Liver (tissue), 9 donors: Measurements from ENCODE around the gene DOK6. TPM values are rescaled to one million over a fixed set of nuclear protein-coding genes. Genes with fewer than 3 reads are reported as not detected.

Source experiments
- DNase-seq: peaks from one replicate; pipeline ENCODE4 v3.0.0-alpha.2; 2017; ENCODE audit warnings: low spot score
- H3K27ac ChIP-seq, 2 donors: one replicate each; pipeline ENCODE4 v1.7.0; 2013; ENCODE audit warnings: inconsistent platforms in 2 of 2, low read length in 2 of 2, control low read depth in 1 of 2, low read depth in 1 of 2, mild to moderate bottlenecking in 1 of 2
- H3K27me3 ChIP-seq, 4 donors: one replicate each; pipeline versions ENCODE4 v1.6.1 to v1.7.0; 2013; ENCODE audit warnings: low read length in 3 of 4, inconsistent platforms in 1 of 4, mild to moderate bottlenecking in 1 of 4, moderate library complexity in 1 of 4; ENCODE audit not compliant: control insufficient read depth in 4 of 4, insufficient read depth in 4 of 4
- H3K36me3 ChIP-seq, 4 donors: one replicate each; pipeline versions ENCODE4 v1.6.1 to v1.7.0; 2013; ENCODE audit warnings: low read length in 3 of 4, mild to moderate bottlenecking in 3 of 4, low read depth in 1 of 4, moderate library complexity in 1 of 4; ENCODE audit not compliant: control insufficient read depth in 4 of 4, insufficient read depth in 3 of 4
- H3K4me1 ChIP-seq, 4 donors: one replicate each; pipeline versions ENCODE4 v1.6.1 to v1.7.0; 2013; ENCODE audit warnings: low read length in 3 of 4, mild to moderate bottlenecking in 3 of 4, moderate library complexity in 1 of 4; ENCODE audit not compliant: control insufficient read depth in 4 of 4, insufficient read depth in 4 of 4
- H3K4me3 ChIP-seq, 3 donors: one replicate each; pipeline versions ENCODE4 v1.6.1 to v1.7.0; 2013; ENCODE audit warnings: low read length in 3 of 3, control low read depth in 1 of 3, low read depth in 1 of 3, mild to moderate bottlenecking in 1 of 3
- H3K9ac ChIP-seq, 2 donors: one replicate each; pipeline ENCODE4 v1.7.0; 2013; ENCODE audit warnings: low read length in 2 of 2, mild to moderate bottlenecking in 2 of 2, moderate library complexity in 2 of 2, control low read depth in 1 of 2, low read depth in 1 of 2
- H3K9me3 ChIP-seq, 4 donors: one replicate each; pipeline versions ENCODE4 v1.6.1 to v1.7.0; 2013; ENCODE audit warnings: low read length in 3 of 4; ENCODE audit not compliant: control insufficient read depth in 4 of 4
- CTCF ChIP-seq: fragments of 150-350 bp; IDR thresholded peaks from 2 replicates; pipeline ENCODE4 v1.5.1; 2017; ENCODE audit warnings: improper control_type of control experiment, low read depth, low read length; ENCODE audit not compliant: missing input control
- EGR1 ChIP-seq, 2 donors: IDR thresholded peaks; 2 replicates each; pipeline ENCODE4 v1.6.1; 2016 to 2018; ENCODE audit warnings: antibody characterized with exemption in 2 of 2, low read depth in 2 of 2
- FOXA1 ChIP-seq: IDR thresholded peaks from 2 replicates; pipeline ENCODE4 v1.6.1; 2016; ENCODE audit warnings: antibody characterized with exemption
- FOXA2 ChIP-seq: IDR thresholded peaks from 2 replicates; pipeline ENCODE4 v1.6.1; 2016; ENCODE audit warnings: antibody characterized with exemption
- GABPA ChIP-seq, 2 donors: IDR thresholded peaks in 1 of 2; conservative IDR thresholded peaks in 1 of 2; 2 replicates each; pipeline ENCODE4 v1.6.1; 2016; ENCODE audit warnings: antibody characterized with exemption in 2 of 2, mild to moderate bottlenecking in 1 of 2, moderate library complexity in 1 of 2
- HNF4A ChIP-seq, 2 donors: conservative IDR thresholded peaks; 2 replicates each; pipeline ENCODE4 v1.6.1; 2016; ENCODE audit warnings: antibody characterized with exemption in 2 of 2, mild to moderate bottlenecking in 2 of 2
- HNF4G ChIP-seq: IDR thresholded peaks from 2 replicates; pipeline ENCODE4 v1.6.1; 2016; ENCODE audit warnings: antibody characterized with exemption
- JUND ChIP-seq, 2 donors: IDR thresholded peaks; 2 replicates each; pipeline ENCODE4 v1.6.1; 2016; ENCODE audit warnings: antibody characterized with exemption in 2 of 2
- NR2F2 ChIP-seq: IDR thresholded peaks from 2 replicates; pipeline ENCODE4 v1.6.1; 2016; ENCODE audit warnings: antibody characterized with exemption
- RAD21 ChIP-seq, 2 donors: IDR thresholded peaks; 2 replicates each; pipeline ENCODE4 v1.6.1; 2016; ENCODE audit warnings: antibody characterized with exemption in 2 of 2, mild to moderate bottlenecking in 2 of 2
- RXRA ChIP-seq, 2 donors: IDR thresholded peaks; 2 replicates each; pipeline ENCODE4 v1.6.1; 2017 to 2018; ENCODE audit warnings: antibody characterized with exemption in 2 of 2, mild to moderate bottlenecking in 1 of 2
- SP1 ChIP-seq: IDR thresholded peaks from 2 replicates; pipeline ENCODE4 v1.6.1; 2018; ENCODE audit warnings: antibody characterized with exemption, mild to moderate bottlenecking
- TAF1 ChIP-seq: conservative IDR thresholded peaks from 2 replicates; pipeline ENCODE4 v1.6.1; 2016; ENCODE audit warnings: antibody characterized with exemption, mild to moderate bottlenecking
- YY1 ChIP-seq: IDR thresholded peaks from 2 replicates; pipeline ENCODE4 v1.6.1; 2016; ENCODE audit warnings: antibody characterized with exemption, mild to moderate bottlenecking
- WGBS: extraction: QIAGEN DNeasy Blood & Tissue Kit; methylation state at CpG from one replicate; pipeline ENCODE4 v1.1.7; 2013; 5-methylcytosine and 5-hydroxymethylcytosine counted together
- polyA plus RNA-seq, 2 donors: library from polyadenylated mRNA; stranded (reverse) in 1 of 2; unstranded in 1 of 2; fragments of 200-250 nt in 1 of 2; fragments of >200 nt in 1 of 2; fragmentation: Nextera tagmentation in 1 of 2; extraction: Ambion mirVana in 1 of 2; gene quantifications; one replicate each; pipeline versions ENCODE4 v1.2.1 to v1.2.3, GENCODE V29; 2013 to 2015
- total RNA-seq, 2 donors: library from RNA; depleted of rRNA; stranded (reverse); fragments of >200 nt; gene quantifications; one replicate each; pipeline ENCODE4 v1.2.3, GENCODE V29; 2014
- TF ChIP-seq, protein P1 (sequence below): IDR thresholded peaks from 2 replicates; pipeline ENCODE4 v1.6.1; 2016; ENCODE audit warnings: antibody characterized with exemption
- TF ChIP-seq, protein P2 (sequence below): IDR thresholded peaks from 2 replicates; pipeline ENCODE4 v1.6.1; 2016; ENCODE audit warnings: antibody characterized with exemption
- donor health status: healthy.
- donor health status: healthy.
- donor health status: healthy.
- donor health status: healthy.
- donor health status: healthy.

Gene DOK6
- total and polyA plus RNA-seq, 4 donors: 0.08 to 1.1 (median 0.67) TPM

DNA sequence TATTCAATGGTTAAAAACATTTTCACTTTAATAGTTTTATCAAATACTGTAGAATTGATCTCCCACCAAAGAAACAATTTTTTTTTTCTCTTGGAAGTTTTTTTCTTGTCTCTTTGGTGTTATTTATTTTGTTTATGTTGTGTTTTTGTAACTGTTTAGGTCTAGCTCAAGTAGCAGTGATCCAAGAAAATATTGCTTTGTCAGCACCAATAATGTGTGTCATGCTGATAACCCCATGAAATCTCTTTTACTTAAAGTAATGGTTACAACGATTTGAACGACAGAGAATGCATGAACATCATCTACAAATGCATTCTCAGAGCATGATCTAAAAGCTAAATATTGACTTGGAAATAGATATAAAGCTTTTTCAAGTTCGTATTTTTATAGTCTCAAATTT, 122.9 kb downstream of the DOK6 start:
- Histone ChIP-seq H3K27ac (no peak overlapping the region), H3K9me3 (no peaks in the 10 kb centered on the region), H3K27me3 (no peaks in the 10 kb centered on the region), H3K36me3 (no peaks in the 10 kb centered on the region), H3K9ac (no peak overlapping the region), H3K4me3 (no peak overlapping the region), H3K4me1 (no peaks in the 10 kb centered on the region)
- 82% methylated on average over 3 of the region's 3 CpGs for WGBS
- DNase-seq: no peak
- TF ChIP-seq, protein P1, sequence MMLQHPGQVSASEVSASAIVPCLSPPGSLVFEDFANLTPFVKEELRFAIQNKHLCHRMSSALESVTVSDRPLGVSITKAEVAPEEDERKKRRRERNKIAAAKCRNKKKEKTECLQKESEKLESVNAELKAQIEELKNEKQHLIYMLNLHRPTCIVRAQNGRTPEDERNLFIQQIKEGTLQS: no peak
- TF ChIP-seq TAF1 (no peak), EGR1 (IDR thresholded peaks at IDR 0.05; ENCODE audit: low read depth in 2 of 2) (no peak), NR2F2 (no peak), JUND (IDR thresholded peaks at IDR 0.05) (no peak)
- TF ChIP-seq, protein P2, sequence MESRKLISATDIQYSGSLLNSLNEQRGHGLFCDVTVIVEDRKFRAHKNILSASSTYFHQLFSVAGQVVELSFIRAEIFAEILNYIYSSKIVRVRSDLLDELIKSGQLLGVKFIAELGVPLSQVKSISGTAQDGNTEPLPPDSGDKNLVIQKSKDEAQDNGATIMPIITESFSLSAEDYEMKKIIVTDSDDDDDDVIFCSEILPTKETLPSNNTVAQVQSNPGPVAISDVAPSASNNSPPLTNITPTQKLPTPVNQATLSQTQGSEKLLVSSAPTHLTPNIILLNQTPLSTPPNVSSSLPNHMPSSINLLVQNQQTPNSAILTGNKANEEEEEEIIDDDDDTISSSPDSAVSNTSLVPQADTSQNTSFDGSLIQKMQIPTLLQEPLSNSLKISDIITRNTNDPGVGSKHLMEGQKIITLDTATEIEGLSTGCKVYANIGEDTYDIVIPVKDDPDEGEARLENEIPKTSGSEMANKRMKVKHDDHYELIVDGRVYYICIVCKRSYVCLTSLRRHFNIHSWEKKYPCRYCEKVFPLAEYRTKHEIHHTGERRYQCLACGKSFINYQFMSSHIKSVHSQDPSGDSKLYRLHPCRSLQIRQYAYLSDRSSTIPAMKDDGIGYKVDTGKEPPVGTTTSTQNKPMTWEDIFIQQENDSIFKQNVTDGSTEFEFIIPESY: no peak

DNA sequence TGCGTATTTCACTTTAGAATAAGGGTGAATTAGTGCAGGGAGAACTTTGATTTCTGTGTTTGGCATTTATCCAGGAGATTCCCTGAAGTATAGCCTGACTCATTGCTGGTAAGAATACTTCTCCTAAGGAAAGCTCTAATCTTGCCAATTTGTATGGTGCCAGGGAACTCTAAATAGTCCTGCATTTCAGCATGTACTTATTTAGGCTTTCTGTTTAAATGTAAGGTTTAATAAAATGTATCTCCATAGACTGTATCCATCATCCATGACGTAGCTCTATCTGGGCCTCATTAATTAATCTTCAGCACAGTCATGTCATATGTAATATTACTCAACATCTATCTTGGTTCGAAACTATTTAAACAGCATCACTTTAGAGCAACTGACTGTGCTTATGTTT, 127.7 kb downstream of the DOK6 start:
- H3K36me3 ChIP-seq: no peaks in the 10 kb centered on the region
- WGBS: 88% methylated on average over 3 of the region's 3 CpGs
- H3K9me3 ChIP-seq: no peaks in the 10 kb centered on the region
- no peaks in the 10 kb centered on the region for H3K27me3 ChIP-seq
- no peak overlapping the region for H3K4me3 ChIP-seq
- H3K27ac ChIP-seq: no peak overlapping the region
- TF ChIP-seq HNF4A (conservative IDR thresholded peaks at IDR 0.05) (no peak), SP1 (no peak), EGR1 (IDR thresholded peaks at IDR 0.05; ENCODE audit: low read depth in 2 of 2) (no peak), JUND (IDR thresholded peaks at IDR 0.05) (no peak), HNF4G (no peak), GABPA (IDR thresholded peaks at IDR 0.05 in 1 of 2, conservative IDR thresholded peaks at IDR 0.05 in 1 of 2) (no peak), RAD21 (IDR thresholded peaks at IDR 0.05) (no peak), FOXA1 (no peak), NR2F2 (no peak), CTCF (no peak), YY1 (no peak), RXRA (IDR thresholded peaks at IDR 0.05) (no peak), FOXA2 (no peak)
- TF ChIP-seq, protein P1: no peak
- TF ChIP-seq, protein P2: no peak
- H3K9ac ChIP-seq: no peak overlapping the region
- H3K4me1 ChIP-seq: no peaks in the 10 kb centered on the region
- no peak for DNase-seq
